GM10847 (cell line): ENCODE data around the gene AGFG1.

ENCODE experiments used
- POLR2A ChIP-seq: IDR thresholded peaks from 2 replicates; pipeline ENCODE4 v1.6.1; 2011; ENCODE audit not compliant: insufficient read length; ENCODE audit errors: extremely low read depth

Gene AGFG1

GRCh38 chr2:227473122-227473461 is 1.1 kb downstream of the AGFG1 start:
- no peak for TF ChIP-seq POLR2A

GRCh38 chr2:227473806-227474205 is 1.9 kb downstream of the AGFG1 start:
- TF ChIP-seq POLR2A, result no peak

DNA sequence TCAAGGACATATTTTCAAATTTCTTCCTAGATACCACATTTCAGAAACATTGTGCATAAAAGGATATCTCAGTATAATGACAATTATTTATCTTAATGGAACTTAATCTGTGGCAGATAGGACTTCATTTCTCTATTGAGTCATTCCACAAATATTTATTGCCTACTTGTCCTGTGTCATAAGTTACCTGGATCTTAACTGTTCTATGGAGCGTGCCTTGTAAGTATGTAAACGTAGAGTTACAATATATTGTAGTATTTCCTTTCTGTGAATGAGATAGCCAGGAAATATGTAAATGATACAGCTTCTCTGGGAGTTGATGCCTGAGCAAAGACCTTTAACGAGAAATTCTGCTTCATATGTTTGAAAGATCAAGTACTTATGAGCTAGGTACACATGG is 2.5 kb downstream of the AGFG1 start:
- no peak for TF ChIP-seq POLR2A

DNA sequence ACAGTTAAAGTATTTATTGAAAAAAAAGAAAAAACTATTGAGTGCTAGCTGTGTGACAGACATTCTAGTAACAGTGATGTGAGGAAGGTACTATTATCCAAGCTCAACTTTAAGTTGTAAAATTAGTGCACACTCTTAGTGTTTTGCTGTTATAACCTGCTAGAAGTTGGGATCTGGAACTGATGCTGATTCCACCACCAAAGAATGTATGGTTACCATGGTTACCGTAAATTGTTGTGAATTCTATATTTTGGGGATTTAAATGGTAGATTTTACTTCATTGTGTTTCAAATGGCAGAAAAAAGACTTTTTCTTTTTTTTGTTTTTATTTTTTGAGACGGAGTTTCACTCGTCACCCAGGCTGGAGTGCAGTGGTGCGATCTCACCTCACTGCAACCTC is 5.3 kb downstream of the AGFG1 start:
- no peak for TF ChIP-seq POLR2A

GRCh38 chr2:227479865-227480475 is 8.0 kb downstream of the AGFG1 start:
- TF ChIP-seq POLR2A, result no peak

- TF ChIP-seq POLR2A, result no peak
Measured at GRCh38 chr2:227480528-227480927, 8.6 kb downstream of the AGFG1 start.

DNA sequence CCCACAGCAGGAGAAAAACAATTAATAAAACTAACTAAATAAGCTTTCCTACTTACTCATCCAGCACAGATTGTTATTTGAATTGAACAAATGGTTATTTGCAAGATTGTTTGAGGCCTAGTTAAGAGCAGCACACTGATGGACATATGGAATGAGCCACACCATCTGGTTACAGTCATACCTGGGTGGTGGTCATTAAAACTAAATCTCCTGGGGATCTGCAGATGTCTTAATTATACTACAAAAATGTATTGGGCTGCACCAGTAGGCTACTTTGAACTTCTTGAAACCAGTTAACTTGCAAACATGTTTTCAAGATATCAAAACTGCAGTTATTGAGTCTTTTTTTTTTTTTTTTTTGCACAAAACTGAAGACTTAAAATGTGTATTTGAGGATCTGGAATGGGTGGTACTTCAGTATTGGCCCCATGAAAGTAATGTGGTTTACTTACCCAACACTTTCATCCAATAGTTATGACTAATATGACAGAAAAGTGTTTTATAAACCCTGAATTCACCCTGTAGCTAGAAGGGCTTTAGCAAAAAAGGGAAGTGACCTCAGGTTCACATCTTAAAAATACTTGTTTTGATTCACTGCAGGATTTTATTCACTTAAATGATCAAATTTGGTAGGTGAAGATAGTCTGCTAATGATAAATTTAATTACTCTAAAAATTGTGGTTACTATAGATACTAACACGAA is 10.8 kb downstream of the AGFG1 start:
- TF ChIP-seq POLR2A, result no peak

- TF ChIP-seq POLR2A, result no peak
Measured at GRCh38 chr2:227485429-227485828, 13.5 kb downstream of the AGFG1 start.

DNA sequence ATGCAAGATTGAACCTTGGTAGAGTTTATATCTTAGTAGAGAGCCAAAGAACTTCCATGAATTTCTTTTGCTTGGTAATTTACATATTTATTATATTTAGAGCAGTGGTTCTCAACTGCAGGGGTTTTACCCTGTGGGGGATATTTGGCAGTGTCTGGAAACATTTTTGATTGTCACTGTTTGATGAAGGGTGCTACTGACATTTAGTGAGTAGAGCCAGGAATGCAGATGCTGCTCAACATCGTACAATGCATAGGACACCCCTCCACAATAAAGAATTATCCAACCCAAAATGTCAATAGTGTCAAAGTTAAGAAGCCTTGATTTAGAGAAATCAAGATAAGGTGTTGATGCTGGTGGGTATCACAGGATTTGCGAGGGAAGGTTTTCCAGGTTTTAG is 14.7 kb downstream of the AGFG1 start:
- TF ChIP-seq POLR2A, result no peak

DNA sequence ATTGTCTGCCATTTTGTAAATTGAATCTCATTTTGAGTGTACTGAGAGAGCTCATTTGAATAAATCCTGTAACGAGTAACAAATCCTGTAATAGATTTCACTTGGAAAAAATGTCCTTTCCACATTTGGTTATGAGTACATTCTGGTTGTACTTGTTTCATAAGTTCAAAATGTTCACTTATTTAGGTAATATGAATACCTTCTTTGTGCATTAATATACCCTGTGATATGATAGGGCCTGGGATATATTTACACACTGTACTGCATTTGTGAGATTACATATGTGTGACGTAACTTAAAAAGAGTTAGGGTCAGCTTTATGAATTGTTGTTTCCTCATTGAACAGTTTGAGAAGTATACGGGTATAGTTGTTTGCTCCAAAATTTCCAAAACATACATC is 16.1 kb downstream of the AGFG1 start:
- no peak for TF ChIP-seq POLR2A

DNA sequence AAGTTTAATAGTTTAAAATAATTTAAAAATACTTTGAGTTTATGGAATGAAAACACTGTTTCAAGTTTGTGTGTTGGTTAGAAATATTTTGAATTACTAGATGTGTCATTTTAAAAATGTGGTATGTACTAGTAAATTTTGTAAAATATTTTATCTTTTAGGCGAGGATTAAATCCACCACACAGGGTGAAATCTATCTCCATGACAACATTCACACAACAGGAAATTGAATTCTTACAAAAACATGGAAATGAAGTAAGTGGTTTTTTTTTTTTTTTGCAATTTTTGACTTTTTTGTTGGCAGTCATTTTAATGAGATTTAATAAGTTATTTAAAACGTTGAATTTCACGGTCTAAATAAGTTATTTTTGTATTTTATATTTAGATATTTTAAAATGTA is 19.4 kb downstream of the AGFG1 start:
- no peak for TF ChIP-seq POLR2A

DNA sequence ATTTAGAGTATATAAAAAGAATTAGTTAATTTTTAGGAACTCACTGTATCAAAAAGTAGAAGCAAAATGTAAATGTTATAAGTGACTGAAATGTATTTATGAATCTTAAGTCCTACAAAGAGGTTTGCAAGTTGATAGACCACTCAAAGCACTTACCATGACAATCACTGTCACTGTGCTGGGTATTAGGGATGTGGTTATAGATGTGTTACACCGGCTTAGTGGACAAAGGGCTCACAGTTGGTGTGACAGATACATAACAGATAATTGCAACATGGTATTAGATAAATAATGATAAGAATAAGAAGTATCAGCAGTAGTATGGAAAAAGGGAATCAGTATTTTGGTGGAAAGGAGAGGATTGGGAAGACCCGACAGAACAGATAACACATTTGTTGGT is 21.6 kb downstream of the AGFG1 start:
- no peak for TF ChIP-seq POLR2A

DNA sequence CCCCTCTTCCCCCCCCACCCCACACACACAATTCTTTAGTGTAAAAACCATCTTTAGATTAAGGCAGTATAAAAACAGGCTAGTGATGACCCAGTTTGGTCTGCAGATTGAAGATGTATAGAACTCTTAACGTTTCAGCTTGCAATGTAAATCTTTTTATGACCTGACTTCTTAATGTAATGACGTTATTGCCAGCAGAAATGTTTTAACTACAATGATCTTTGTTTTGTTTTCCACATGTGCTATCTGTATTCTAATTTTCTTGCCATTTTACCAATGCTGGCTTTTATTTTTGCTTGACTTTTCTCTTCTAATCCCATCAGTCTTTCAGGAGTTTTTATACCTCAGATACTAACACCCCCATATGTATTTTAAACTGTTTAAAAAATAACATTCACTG is 25.2 kb downstream of the AGFG1 start:
- TF ChIP-seq POLR2A, result no peak

GRCh38 chr2:227499627-227500300 is 27.8 kb downstream of the AGFG1 start:
- TF ChIP-seq POLR2A, result no peak

DNA sequence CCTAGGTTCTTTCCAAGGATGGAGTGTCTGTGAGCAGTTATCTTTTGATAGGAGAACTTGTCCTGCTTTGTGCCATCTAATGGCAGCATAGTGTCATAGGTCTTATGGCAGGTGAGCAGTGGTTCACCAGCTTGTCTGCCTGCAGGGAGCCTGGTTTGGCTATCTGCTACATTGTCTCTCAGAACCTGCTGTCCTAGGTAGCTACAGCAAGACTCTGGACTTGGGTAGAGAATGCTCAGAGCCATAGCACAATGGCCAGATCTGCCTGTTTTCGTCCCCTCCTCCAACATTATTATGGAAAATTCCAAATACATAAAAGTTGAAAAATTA is 28.3 kb downstream of the AGFG1 start:
- no peak for TF ChIP-seq POLR2A
